ENCODE measurements around the gene AMPH. TPM values are rescaled to one million over a fixed set of nuclear protein-coding genes. Genes with fewer than 3 reads are reported as not detected.

Gene AMPH
- total and polyA plus RNA-seq, 9 of the 15 experiments (the other 6 are each of a cell fraction or from before 2014, with no cell fraction given) = 0.03 to 0.35 TPM; not detected in 7

- Histone ChIP-seq H4K20me1 (replicated peaks; ENCODE audit: control insufficient read depth, insufficient read depth, low read length) (no peaks in the 10 kb centered on the region), H3K36me3 (ENCODE audit: control insufficient read depth, insufficient read depth, low read length) (no peaks in the 10 kb centered on the region), H3K27me3 (ENCODE audit: control insufficient read depth in 2 of 2, insufficient read depth in 2 of 2, low read length in 2 of 2) (peaks cover 0 to 7% of the 10 kb centered on the region in 2 experiments; a peak in 1 of 5 replicates), H3K9me1 (ENCODE audit: control insufficient read depth, insufficient read depth, low read length) (no peaks in the 10 kb centered on the region), H3K9ac (ENCODE audit: insufficient read depth in 1 of 2, low read depth in 2 of 2, low read length in 2 of 2) (no peak overlapping the region), H2AFZ (ENCODE audit: low read depth, low read length) (no peak overlapping the region), H3K79me2 (ENCODE audit: control insufficient read depth, insufficient read depth, low read length) (no peaks in the 10 kb centered on the region), H3K9me3 (replicated peaks; ENCODE audit: control insufficient read depth, insufficient read depth, low read depth, low read length) (no peaks in the 10 kb centered on the region), H3K27ac (ENCODE audit: extremely low read depth, low read depth, low read length) (no peak overlapping the region), H3K4me3 (no peak overlapping the region), H3K4me1 (replicated peaks in 1 of 2; ENCODE audit: control insufficient read depth in 2 of 2, insufficient read depth in 2 of 2, low read length in 2 of 2) (no peaks in the 10 kb centered on the region), H3K4me2 (ENCODE audit: insufficient read depth, low read length) (no peak overlapping the region)
- intact Hi-C loops (cut with micrococcal nuclease) = no loop called here
- TF ChIP-seq RAD21 (CRISPR knock-in tag; conservative IDR thresholded peaks at IDR 0.05 in 1 of 2, IDR thresholded peaks at IDR 0.05 in 1 of 2) (peak in 1 of 2 experiments; percentile 39; a peak in 2 of 4 replicates), MTA2 (IDR thresholded peaks at IDR 0.05; ENCODE audit: low read depth) (no peak)
- TF ChIP-seq, protein P1, sequence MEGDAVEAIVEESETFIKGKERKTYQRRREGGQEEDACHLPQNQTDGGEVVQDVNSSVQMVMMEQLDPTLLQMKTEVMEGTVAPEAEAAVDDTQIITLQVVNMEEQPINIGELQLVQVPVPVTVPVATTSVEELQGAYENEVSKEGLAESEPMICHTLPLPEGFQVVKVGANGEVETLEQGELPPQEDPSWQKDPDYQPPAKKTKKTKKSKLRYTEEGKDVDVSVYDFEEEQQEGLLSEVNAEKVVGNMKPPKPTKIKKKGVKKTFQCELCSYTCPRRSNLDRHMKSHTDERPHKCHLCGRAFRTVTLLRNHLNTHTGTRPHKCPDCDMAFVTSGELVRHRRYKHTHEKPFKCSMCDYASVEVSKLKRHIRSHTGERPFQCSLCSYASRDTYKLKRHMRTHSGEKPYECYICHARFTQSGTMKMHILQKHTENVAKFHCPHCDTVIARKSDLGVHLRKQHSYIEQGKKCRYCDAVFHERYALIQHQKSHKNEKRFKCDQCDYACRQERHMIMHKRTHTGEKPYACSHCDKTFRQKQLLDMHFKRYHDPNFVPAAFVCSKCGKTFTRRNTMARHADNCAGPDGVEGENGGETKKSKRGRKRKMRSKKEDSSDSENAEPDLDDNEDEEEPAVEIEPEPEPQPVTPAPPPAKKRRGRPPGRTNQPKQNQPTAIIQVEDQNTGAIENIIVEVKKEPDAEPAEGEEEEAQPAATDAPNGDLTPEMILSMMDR (IDR thresholded peaks at IDR 0.05 in 2 of 3, conservative IDR thresholded peaks at IDR 0.05 in 1 of 3; ENCODE audit: insufficient read depth in 2 of 3, low read depth in 1 of 3, low read length in 3 of 3) = peak in 1 of 3 experiments; percentile 41; a peak in 2 of 6 replicates
- in situ Hi-C loops (cut with MboI) = no loop called here
- ChIA-PET CTCF (ENCODE audit: low intra/inter-chr PET ratio) (interaction anchor here (0.6 kb wide), 1 partner anchor 50 kb away, joined by 3 read pairs; no protein-coding TSS in a partner anchor), POLR2A (no interaction called here)
- no TSS peak for BruUV-seq (replicated peaks)
- WGBS (ENCODE audit: insufficient coverage, low coverage, missing lambda C conversion rate) = 0% methylated on average over 2 of the region's 2 CpGs
- ATAC-seq = peak; percentile 41; the same call in 1 of the 3 replicates
- FAIRE-seq = peak; percentile 65
- DNase-seq (ENCODE audit: extremely low read depth in 1 of 4, low spot score in 3 of 4) = peak in 2 of 4 experiments; percentile 9 to 12
Measured at GRCh38 chr7:38451840-38452239, 179.3 kb downstream of the AMPH start.

All from K562 (cell line).